ENCODE measurements around the gene HDHD5. TPM values are rescaled to one million over a fixed set of nuclear protein-coding genes. Genes with fewer than 3 reads are reported as not detected.

The HDHD5 gene
- total RNA-seq, 1 donor from 2014 or later = 40.4 TPM

DNA sequence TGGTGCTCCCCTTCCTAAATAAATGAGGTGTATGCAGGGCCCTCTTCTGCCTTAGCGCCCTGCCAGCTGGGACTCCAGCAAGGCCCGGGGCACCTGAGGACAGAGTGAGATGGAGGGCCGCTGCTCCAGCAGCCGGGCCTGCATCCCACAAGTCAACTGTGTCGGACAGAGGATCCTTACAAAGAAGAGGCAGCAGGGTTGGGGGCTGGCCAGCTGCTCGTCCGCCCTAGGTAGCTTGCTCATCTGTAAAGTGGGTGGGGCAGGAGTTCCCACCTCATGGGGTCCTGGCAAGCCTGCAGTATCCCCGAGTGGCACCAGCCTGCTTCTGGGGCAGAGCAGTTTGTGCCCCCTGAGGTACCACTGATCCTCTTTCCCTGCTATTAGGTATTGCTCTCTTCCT is 45.5 kb downstream of the HDHD5 start:
- no peak for DNase-seq (ENCODE audit: low spot score, unreplicated experiment)

DNA sequence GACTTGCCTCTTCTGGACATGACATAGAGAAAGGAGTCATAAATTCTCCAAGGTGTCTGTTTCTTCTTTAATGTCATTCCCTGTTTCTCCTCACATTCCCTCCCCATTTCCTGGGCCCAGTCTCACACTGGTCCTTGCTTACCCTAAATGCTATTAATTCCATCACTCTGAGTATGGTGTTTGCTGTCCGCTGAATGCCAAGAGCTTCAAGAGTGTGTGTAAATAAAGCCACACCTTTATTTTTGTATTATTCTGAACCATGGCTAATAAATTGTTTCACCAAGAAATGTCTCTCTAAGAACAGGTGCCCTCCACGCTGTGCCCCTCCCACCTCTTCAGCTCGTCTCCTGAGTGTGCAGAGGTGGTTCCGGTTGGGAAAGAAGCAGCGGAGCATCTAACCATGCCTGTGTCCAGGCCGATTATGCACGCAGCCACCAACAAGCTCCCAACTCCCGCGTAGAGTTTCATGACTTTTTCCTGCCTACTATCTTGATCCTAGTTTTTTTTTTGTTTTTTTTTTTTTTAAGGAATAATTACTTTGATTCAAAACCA is 46.5 kb downstream of the HDHD5 start:
- Mint-ChIP-seq H3K4me1 (ENCODE audit: low read depth) (peaks cover 3% of the 10 kb centered on the region), H3K27me3 (peaks cover 7% of the 10 kb centered on the region), H3K9me3 (ENCODE audit: low read depth) (no peaks in the 10 kb centered on the region), H3K36me3 (ENCODE audit: insufficient read depth) (peaks cover 1% of the 10 kb centered on the region), H3K4me3 (ENCODE audit: low read depth) (no peak overlapping the region), H3K27ac (no peak overlapping the region)
- DNase-seq (ENCODE audit: low spot score, unreplicated experiment) = no peak
- TF ChIP-seq, protein P1, sequence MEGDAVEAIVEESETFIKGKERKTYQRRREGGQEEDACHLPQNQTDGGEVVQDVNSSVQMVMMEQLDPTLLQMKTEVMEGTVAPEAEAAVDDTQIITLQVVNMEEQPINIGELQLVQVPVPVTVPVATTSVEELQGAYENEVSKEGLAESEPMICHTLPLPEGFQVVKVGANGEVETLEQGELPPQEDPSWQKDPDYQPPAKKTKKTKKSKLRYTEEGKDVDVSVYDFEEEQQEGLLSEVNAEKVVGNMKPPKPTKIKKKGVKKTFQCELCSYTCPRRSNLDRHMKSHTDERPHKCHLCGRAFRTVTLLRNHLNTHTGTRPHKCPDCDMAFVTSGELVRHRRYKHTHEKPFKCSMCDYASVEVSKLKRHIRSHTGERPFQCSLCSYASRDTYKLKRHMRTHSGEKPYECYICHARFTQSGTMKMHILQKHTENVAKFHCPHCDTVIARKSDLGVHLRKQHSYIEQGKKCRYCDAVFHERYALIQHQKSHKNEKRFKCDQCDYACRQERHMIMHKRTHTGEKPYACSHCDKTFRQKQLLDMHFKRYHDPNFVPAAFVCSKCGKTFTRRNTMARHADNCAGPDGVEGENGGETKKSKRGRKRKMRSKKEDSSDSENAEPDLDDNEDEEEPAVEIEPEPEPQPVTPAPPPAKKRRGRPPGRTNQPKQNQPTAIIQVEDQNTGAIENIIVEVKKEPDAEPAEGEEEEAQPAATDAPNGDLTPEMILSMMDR (IDR thresholded peaks at IDR 0.05; ENCODE audit: unreplicated experiment) = no peak

More for the DNA sequence above, 45.5 kb downstream of the HDHD5 start:
- no peak overlapping the region for H3K27ac Mint-ChIP-seq
- H3K4me1 Mint-ChIP-seq (ENCODE audit: low read depth) = peaks cover 3% of the 10 kb centered on the region
- peaks cover 1% of the 10 kb centered on the region for H3K36me3 Mint-ChIP-seq (ENCODE audit: insufficient read depth)
- H3K27me3 Mint-ChIP-seq = peaks cover 13% of the 10 kb centered on the region
- TF ChIP-seq, protein P1 (IDR thresholded peaks at IDR 0.05; ENCODE audit: unreplicated experiment) = no peak
- no peaks in the 10 kb centered on the region for H3K9me3 Mint-ChIP-seq (ENCODE audit: low read depth)
- H3K4me3 Mint-ChIP-seq (ENCODE audit: low read depth) = no peak overlapping the region

DNA sequence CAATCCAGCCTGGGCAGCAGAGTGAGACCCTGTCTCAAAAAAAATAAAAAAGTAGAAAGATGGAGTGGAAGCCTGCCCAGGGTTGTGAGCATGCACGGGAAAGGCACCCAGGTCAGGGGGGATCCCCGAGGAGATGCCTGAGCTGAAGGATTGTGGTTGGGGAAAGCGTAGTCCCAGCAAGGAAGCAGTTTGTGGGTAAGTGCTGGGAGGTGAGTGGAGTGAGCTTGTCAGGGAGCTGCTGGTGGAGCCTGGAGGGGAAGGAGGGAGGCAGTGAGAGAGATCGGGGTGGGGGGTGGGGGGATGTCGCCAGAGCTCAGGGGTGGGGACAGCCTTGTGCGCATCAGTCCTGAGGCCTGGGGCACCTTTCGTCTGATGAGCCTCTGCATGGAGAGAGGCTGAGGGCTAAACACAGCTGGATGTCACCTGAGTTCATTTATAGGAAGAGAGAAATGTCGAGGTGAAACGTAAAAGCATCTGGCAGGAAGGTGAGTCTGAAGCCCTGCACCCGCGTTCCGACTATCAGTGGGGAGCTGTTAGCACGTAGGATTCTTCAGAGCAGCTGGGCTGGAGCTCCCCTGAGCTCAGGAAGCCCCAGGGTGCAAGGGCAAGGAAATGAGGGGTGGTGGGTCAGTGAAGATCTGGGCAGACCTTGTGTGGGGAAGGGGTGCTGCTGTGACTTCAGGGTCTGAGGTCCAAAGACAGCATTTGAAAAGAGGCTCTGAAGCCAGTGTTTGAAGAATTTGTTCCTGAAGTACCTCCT is 48.1 kb downstream of the HDHD5 start:
- TF ChIP-seq, protein P1 (IDR thresholded peaks at IDR 0.05; ENCODE audit: unreplicated experiment) = no peak
- Mint-ChIP-seq H3K9me3 (ENCODE audit: low read depth) (no peaks in the 10 kb centered on the region), H3K36me3 (ENCODE audit: insufficient read depth) (peaks cover 1% of the 10 kb centered on the region), H3K27me3 (no peaks in the 10 kb centered on the region), H3K4me3 (ENCODE audit: low read depth) (no peak overlapping the region), H3K4me1 (ENCODE audit: low read depth) (no peaks in the 10 kb centered on the region), H3K27ac (no peak overlapping the region)
- no peak for DNase-seq (ENCODE audit: low spot score, unreplicated experiment)

DNA sequence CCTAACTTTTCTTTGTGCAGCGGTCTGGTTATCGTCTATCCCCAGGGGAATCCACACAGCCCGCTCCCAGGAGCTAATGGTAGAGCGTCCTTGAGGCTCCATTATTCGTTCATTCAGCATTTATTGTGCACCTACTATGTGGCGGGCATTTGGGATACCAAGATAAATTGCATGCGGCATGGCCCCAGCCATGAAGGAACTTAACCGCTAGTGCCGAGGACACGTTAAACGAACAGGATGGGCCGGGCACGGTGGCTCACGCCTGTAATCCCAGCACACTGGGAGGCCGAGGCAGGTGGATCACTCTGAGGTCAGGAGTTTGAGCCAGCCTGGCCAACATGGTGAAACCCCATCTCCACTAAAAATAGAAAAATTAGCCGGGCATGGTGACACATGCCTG is 49.1 kb downstream of the HDHD5 start:
- H3K27ac Mint-ChIP-seq = no peak overlapping the region
- no peaks in the 10 kb centered on the region for H3K9me3 Mint-ChIP-seq (ENCODE audit: low read depth)
- H3K4me3 Mint-ChIP-seq (ENCODE audit: low read depth) = no peak overlapping the region
- peaks cover 2% of the 10 kb centered on the region for H3K36me3 Mint-ChIP-seq (ENCODE audit: insufficient read depth)
- H3K27me3 Mint-ChIP-seq = no peaks in the 10 kb centered on the region
- TF ChIP-seq, protein P1 (IDR thresholded peaks at IDR 0.05; ENCODE audit: unreplicated experiment) = no peak
- no peaks in the 10 kb centered on the region for H3K4me1 Mint-ChIP-seq (ENCODE audit: low read depth)
- DNase-seq (ENCODE audit: low spot score, unreplicated experiment) = no peak

DNA sequence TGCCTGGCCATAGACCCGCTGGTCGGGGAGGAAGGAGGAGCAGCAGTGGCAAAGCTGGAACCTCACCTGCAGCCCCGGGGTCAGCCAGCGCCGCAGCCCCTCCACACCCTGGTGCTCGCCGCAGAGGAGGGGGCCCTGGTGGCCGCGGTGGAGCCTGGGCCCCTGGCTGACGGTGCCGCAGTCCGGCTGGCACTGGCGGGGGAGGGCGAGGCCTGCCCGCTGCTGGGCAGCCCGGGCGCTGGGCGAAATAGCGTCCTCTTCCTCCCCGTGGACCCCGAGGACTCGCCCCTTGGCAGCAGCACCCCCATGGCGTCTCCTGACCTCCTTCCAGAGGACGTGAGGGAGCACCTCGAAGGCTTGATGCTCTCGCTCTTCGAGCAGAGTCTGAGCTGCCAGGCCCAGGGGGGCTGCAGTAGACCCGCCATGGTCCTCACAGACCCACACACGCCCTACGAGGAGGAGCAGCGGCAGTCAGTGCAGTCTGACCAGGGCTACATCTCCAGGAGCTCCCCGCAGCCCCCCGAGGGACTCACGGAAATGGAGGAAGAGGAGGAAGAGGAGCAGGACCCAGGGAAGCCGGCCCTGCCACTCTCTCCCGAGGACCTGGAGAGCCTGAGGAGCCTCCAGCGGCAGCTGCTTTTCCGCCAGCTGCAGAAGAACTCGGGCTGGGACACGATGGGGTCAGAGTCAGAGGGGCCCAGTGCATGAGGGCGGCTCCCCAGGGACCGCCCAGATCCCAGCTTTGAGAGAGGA is 49.8 kb downstream of the HDHD5 start:
- Mint-ChIP-seq H3K4me3 (ENCODE audit: low read depth) (no peak overlapping the region), H3K36me3 (ENCODE audit: insufficient read depth) (peaks cover 3% of the 10 kb centered on the region), H3K27me3 (no peaks in the 10 kb centered on the region), H3K4me1 (ENCODE audit: low read depth) (no peaks in the 10 kb centered on the region), H3K27ac (no peak overlapping the region), H3K9me3 (ENCODE audit: low read depth) (no peaks in the 10 kb centered on the region)
- TF ChIP-seq, protein P1 (IDR thresholded peaks at IDR 0.05; ENCODE audit: unreplicated experiment) = no peak
- no peak for DNase-seq (ENCODE audit: low spot score, unreplicated experiment)
